ENCODE results near the gene ANXA2.

- no peak for TF ChIP-seq CTCF (IDR thresholded peaks at IDR 0.05)
- no peak for TF ChIP-seq POLR2A (IDR thresholded peaks at IDR 0.05)
- TF ChIP-seq EP300 (IDR thresholded peaks at IDR 0.05), result no peak
Observed at GRCh38 chr15:60372227-60372626, 25.6 kb downstream of the ANXA2 start.

All from ovary (tissue), 3 donors.